ENCODE measurements around the gene GLCE. TPM values are rescaled to one million over a fixed set of nuclear protein-coding genes. Genes with fewer than 3 reads are reported as not detected.

Gene GLCE
- total and polyA plus RNA-seq, 10 of the 15 experiments (the other 5 are each of a cell fraction or from before 2014, with no cell fraction given): 2.1 to 11.9 (median 2.9) TPM

- H3K4me3 ChIP-seq: no peak overlapping the region
- BruUV-seq (replicated peaks): no TSS peak
- no peak overlapping the region for H2AFZ ChIP-seq (ENCODE audit: control insufficient read depth, low read depth, low read length)
- H3K79me2 ChIP-seq (ENCODE audit: control insufficient read depth, insufficient read depth, low read length): no peaks in the 10 kb centered on the region
- TF ChIP-seq, protein P1, sequence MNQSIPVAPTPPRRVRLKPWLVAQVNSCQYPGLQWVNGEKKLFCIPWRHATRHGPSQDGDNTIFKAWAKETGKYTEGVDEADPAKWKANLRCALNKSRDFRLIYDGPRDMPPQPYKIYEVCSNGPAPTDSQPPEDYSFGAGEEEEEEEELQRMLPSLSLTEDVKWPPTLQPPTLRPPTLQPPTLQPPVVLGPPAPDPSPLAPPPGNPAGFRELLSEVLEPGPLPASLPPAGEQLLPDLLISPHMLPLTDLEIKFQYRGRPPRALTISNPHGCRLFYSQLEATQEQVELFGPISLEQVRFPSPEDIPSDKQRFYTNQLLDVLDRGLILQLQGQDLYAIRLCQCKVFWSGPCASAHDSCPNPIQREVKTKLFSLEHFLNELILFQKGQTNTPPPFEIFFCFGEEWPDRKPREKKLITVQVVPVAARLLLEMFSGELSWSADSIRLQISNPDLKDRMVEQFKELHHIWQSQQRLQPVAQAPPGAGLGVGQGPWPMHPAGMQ (IDR thresholded peaks at IDR 0.05; ENCODE audit: borderline replicate concordance): no peak
- TF ChIP-seq SMAD1 (IDR thresholded peaks at IDR 0.05; ENCODE audit: low read depth, partially characterized antibody) (no peak), SIN3A (IDR thresholded peaks at IDR 0.05; ENCODE audit: low read depth, low read length) (no peak), E2F4 (IDR thresholded peaks at IDR 0.05; ENCODE audit: low read depth, low read length) (no peak), BACH1 (IDR thresholded peaks at IDR 0.05; ENCODE audit: borderline replicate concordance) (no peak), MYB (IDR thresholded peaks at IDR 0.05; ENCODE audit: borderline replicate concordance, low read depth, low read length) (no peak), SREBF2 (IDR thresholded peaks at IDR 0.05; ENCODE audit: low read length) (no peak), ESRRA (IDR thresholded peaks at IDR 0.05; ENCODE audit: low read length) (no peak)
- TF ChIP-seq, protein P2, sequence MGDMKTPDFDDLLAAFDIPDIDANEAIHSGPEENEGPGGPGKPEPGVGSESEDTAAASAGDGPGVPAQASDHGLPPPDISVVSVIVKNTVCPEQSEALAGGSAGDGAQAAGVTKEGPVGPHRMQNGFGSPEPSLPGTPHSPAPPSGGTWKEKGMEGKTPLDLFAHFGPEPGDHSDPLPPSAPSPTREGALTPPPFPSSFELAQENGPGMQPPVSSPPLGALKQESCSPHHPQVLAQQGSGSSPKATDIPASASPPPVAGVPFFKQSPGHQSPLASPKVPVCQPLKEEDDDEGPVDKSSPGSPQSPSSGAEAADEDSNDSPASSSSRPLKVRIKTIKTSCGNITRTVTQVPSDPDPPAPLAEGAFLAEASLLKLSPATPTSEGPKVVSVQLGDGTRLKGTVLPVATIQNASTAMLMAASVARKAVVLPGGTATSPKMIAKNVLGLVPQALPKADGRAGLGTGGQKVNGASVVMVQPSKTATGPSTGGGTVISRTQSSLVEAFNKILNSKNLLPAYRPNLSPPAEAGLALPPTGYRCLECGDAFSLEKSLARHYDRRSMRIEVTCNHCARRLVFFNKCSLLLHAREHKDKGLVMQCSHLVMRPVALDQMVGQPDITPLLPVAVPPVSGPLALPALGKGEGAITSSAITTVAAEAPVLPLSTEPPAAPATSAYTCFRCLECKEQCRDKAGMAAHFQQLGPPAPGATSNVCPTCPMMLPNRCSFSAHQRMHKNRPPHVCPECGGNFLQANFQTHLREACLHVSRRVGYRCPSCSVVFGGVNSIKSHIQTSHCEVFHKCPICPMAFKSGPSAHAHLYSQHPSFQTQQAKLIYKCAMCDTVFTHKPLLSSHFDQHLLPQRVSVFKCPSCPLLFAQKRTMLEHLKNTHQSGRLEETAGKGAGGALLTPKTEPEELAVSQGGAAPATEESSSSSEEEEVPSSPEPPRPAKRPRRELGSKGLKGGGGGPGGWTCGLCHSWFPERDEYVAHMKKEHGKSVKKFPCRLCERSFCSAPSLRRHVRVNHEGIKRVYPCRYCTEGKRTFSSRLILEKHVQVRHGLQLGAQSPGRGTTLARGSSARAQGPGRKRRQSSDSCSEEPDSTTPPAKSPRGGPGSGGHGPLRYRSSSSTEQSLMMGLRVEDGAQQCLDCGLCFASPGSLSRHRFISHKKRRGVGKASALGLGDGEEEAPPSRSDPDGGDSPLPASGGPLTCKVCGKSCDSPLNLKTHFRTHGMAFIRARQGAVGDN (IDR thresholded peaks at IDR 0.05): no peak
- ChIA-PET SMC1A (ENCODE audit: uncharacterized antibody, unreplicated experiment) (interaction anchor here (0.9 to 1.4 kb wide), 2 partner anchors 8 to 179 kb away, joined by 3 read pairs; no protein-coding TSS in a partner anchor), RAD21 (ENCODE audit: unreplicated experiment) (no interaction called here), POLR2A (no interaction called here), CTCF (interaction anchor here (0.8 to 1.0 kb wide), 2 partner anchors 10 to 92 kb away, joined by 3 to 4 read pairs; no protein-coding TSS in a partner anchor)
- DNase-seq (ENCODE audit: low read depth, low spot score) (no peak), ATAC-seq (no peak), FAIRE-seq (no peak)
- intact Hi-C loops (cut with micrococcal nuclease; ENCODE audit: unreplicated experiment) (no loop called here), in situ Hi-C loops (cut with MboI) (no loop called here)
- H3K4me1 ChIP-seq (ENCODE audit: control insufficient read depth, insufficient read depth, low read length): no peaks in the 10 kb centered on the region
- H3K4me2 ChIP-seq (ENCODE audit: control insufficient read depth, insufficient read depth): no peak overlapping the region
- H3K36me3 ChIP-seq (ENCODE audit: control insufficient read depth in 2 of 2, insufficient read depth in 2 of 2, low read length in 1 of 2): no peaks in the 10 kb centered on the region
- H3K27ac ChIP-seq (ENCODE audit: control insufficient read depth, insufficient read depth): no peak overlapping the region
- H4K20me1 ChIP-seq (ENCODE audit: control insufficient read depth, insufficient read depth): no peaks in the 10 kb centered on the region
- H3K9ac ChIP-seq (ENCODE audit: control insufficient read depth, insufficient read depth, low read length): no peak overlapping the region
- no peaks in the 10 kb centered on the region for H3K9me3 ChIP-seq (replicated peaks; ENCODE audit: control insufficient read depth, insufficient read depth, low read length)
- H3K27me3 ChIP-seq (replicated peaks in 1 of 2; ENCODE audit: control insufficient read depth in 2 of 2, insufficient read depth in 2 of 2, low read length in 1 of 2): no peaks in the 10 kb centered on the region
- WGBS (ENCODE audit: insufficient coverage, insufficient replicate concordance, low lambda C conversion rate, missing lambda C conversion rate): 30% methylated on average over 1 of the region's 1 CpG
Observed at GRCh38 chr15:69237718-69238117, 77.3 kb downstream of the GLCE start.

All from GM12878 (cell line).